Measurements from ENCODE around the gene CLIC5.

The CLIC5 gene

DNA sequence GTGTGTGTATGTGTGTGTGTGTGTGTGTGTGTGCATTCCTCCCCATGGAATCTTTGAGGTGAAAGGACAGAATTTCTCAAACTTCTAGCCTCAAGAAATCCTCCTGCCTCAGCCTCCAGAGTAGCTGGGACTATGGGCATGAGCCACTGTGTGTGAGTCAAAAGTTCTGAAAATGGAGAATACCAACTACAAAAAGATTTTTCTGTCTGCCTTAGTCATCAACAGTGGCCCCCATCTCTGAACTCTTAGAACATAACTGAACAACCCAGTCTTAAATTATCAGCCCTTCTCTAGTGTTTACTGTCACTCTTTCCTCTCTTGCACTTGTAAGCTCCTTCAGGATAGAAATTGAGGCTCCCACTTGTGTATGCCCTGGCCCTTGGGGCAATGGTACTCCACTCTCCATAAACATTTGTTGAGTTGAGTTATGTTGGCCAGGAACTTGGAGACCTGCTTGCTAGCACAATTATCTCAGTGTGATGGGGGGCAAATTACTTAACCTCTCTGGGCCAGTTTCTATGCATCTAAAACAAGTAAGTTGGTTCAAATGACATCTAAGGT is 35.3 kb upstream of the CLIC5 start:
- TF ChIP-seq, protein P1, sequence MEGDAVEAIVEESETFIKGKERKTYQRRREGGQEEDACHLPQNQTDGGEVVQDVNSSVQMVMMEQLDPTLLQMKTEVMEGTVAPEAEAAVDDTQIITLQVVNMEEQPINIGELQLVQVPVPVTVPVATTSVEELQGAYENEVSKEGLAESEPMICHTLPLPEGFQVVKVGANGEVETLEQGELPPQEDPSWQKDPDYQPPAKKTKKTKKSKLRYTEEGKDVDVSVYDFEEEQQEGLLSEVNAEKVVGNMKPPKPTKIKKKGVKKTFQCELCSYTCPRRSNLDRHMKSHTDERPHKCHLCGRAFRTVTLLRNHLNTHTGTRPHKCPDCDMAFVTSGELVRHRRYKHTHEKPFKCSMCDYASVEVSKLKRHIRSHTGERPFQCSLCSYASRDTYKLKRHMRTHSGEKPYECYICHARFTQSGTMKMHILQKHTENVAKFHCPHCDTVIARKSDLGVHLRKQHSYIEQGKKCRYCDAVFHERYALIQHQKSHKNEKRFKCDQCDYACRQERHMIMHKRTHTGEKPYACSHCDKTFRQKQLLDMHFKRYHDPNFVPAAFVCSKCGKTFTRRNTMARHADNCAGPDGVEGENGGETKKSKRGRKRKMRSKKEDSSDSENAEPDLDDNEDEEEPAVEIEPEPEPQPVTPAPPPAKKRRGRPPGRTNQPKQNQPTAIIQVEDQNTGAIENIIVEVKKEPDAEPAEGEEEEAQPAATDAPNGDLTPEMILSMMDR (IDR thresholded peaks at IDR 0.05; ENCODE audit: low read depth, low read length) = no peak
- no peak overlapping the region for H3K4me3 ChIP-seq (ENCODE audit: low read depth, low read length)
- in situ Hi-C loops (cut with HindIII; ENCODE audit: low sequenced_read_pairs) = no loop called here
- DNase-seq (ENCODE audit: low read depth, low spot score) = no peak

DNA sequence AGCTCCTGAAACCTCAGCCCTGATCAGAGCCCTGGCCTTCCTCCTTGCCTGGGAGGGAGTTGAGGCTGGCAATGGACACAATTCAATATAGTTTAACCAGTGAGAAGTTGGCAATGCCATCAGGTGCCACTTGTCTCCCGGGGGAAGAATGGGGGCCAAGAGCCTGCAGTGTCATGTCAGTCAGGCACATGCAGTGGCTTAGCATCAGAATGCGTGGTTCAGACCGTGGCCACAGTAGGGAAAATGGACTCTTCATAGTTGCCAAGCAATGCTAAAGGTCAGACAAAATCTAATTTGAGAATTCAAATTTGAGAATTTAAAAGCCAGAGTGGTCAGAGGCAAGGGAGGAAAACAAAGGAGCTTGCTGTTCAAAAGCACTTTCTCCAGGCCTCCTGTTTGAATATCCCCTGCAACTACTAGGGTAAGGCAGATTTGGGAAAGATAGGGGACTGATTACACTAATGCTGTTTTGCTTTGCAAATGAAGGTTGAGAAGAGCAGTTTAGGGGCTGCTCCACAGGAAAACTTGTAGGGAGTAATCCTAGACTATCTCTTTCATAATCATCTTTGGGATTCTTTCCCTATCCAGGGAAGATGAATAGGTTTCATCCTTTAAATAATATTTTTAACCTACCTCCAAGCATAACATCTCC is 33.1 kb upstream of the CLIC5 start:
- no peak for DNase-seq (ENCODE audit: low read depth, low spot score)
- TF ChIP-seq, protein P1 (IDR thresholded peaks at IDR 0.05; ENCODE audit: low read depth, low read length) = no peak
- no peak overlapping the region for H3K4me3 ChIP-seq (ENCODE audit: low read depth, low read length)
- in situ Hi-C loops (cut with HindIII; ENCODE audit: low sequenced_read_pairs) = no loop called here

DNA sequence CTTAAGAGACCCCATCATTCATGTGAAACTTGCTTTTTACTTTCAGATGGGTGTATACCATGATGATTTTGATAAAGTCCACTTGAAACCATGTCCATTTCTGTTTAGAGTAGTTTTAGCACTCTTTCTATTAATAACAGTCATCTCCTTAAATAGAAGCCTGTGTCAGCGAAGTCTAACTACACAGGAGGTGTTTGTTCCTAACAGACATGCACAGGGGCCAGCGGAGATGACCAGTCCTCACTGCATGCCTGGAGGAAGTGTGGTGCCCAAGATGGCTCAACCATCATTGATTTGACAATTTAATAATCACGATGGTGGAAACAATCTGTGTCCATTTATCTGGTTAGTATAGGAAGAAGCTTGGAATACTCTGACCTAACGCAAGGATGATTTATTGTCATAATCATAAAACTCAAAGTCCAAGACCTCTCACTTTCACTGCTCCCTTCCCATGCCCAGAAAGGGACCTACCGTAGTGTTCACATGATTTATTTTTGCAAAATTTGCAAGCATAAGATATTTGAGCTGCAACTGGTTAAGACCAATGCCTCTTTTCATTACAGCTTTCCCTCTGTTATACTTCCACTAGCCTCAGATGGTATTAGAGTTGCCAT is 31.0 kb upstream of the CLIC5 start:
- TF ChIP-seq, protein P1 (IDR thresholded peaks at IDR 0.05; ENCODE audit: low read depth, low read length) = no peak

DNA sequence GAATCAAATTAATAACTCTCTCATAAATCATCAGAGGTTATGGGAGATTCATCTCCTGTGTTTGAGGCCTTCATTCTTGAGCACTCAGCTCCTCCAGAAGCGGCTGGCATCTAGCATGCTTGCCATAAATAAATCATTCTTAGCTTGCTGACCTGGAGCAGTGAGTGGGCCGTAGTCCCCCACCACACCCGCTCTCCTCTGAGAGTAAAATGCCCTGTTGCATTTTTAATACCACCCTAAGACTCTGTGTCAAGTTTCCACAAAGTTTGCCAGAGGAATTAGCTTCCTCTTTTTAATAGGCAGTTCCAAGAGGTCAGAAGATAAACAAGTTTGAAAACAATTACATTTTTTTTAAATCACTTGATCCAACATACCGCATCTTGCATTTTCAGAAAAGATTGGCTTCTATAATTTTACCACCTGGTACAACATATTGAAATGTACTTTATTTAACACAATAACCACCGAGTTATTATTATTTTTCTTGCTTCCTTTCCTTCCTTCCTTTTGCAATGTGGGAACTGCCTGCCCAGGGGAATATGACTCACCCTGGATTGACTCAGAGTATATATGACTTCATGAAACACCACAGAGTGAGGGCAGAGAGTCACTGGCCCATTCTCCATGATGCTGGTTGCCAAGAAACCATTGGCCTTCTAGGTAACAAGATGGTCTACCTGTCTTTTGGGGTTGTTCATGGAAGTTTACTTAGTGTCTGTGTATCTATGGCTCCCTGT is 29.4 kb upstream of the CLIC5 start:
- no peak overlapping the region for H3K4me3 ChIP-seq (ENCODE audit: low read depth, low read length)
- TF ChIP-seq, protein P1 (IDR thresholded peaks at IDR 0.05; ENCODE audit: low read depth, low read length) = no peak
- peak; percentile 90 for DNase-seq (ENCODE audit: low read depth, low spot score)
- in situ Hi-C loops (cut with HindIII; ENCODE audit: low sequenced_read_pairs) = no loop called here

More for the DNA sequence above, 31.0 kb upstream of the CLIC5 start:
- in situ Hi-C loops (cut with HindIII; ENCODE audit: low sequenced_read_pairs) = no loop called here
- DNase-seq (ENCODE audit: low read depth, low spot score) = no peak
- no peak overlapping the region for H3K4me3 ChIP-seq (ENCODE audit: low read depth, low read length)

DNA sequence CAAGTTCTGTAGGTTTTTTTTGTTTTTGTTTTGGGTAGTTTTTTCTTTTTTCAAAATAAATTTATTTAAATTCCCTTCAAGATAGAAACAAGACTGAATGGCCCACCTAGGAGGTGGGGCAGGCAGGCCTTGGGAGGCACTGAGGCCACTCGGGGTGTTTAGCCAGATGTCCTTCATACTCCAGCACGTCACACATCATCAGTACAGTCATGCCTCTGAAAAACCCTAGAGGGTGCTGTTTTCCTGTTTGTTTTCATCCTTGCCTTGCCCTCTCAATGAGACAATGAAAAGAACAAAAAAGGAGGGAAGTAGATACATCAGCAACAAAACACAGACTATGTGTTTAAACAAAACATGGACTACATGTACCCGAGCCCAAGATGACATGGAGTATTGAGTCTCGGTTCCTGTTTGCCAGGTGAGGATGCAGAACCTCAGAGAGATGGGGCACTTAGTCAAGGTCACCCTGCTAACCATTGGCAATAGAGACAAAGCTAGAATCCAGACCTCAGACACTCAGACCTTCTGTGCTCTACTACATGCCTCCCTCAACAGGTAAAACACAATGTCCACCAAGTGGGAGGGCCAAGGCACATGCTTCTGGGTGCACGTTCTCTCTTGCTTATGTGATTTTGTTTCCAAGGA is 26.8 kb upstream of the CLIC5 start:
- peak; percentile 30 for DNase-seq (ENCODE audit: low read depth, low spot score)
- no peak overlapping the region for H3K4me3 ChIP-seq (ENCODE audit: low read depth, low read length)
- TF ChIP-seq, protein P1 (IDR thresholded peaks at IDR 0.05; ENCODE audit: low read depth, low read length) = peak; percentile 52
- in situ Hi-C loops (cut with HindIII; ENCODE audit: low sequenced_read_pairs) = no loop called here

DNA sequence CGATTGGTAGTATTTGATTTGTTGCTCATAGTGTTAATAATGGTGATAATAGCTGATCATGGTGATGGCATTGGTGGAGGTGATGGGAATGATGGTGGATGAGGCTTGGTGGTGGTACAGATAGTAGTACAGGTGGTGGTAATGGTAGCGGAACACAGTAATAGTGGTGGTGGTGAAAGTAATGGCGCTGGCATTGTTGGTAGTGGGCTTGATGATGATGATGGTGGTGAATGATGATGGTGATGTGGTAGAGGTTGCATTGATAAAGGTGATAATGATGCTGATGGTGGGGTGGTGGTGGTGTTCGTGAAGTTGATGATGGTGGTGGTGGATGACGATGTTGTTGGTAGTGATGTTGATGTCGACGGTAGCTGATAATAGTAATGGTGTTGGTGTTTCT is 24.6 kb upstream of the CLIC5 start:
- TF ChIP-seq, protein P1 (IDR thresholded peaks at IDR 0.05; ENCODE audit: low read depth, low read length) = no peak
- in situ Hi-C loops (cut with HindIII; ENCODE audit: low sequenced_read_pairs) = no loop called here
- no peak for DNase-seq (ENCODE audit: low read depth, low spot score)
- no peak overlapping the region for H3K4me3 ChIP-seq (ENCODE audit: low read depth, low read length)

All from astrocyte of the spinal cord (primary cell).